Stimulated activated CD4-positive, alpha-beta T cell treated with anti-CD3 and anti-CD28 coated beads, Interleukin-15, amount 100 ng/mL, for 24 hours (primary cell): Measurements from ENCODE around the gene LRGUK.

Experiments
- DNase-seq: peaks from one replicate; pipeline ENCODE4 v3.0.0-alpha.2; 2020

LRGUK gene

GRCh38 chr7:134313543-134313942 lies 186.4 kb downstream of the LRGUK start:
- no peak for DNase-seq
